ENCODE measurements around the gene TCFL5.
"Not testable (repeated sequence)": the region's sequence is repeated elsewhere in the genome, so short reads cannot be mapped to it uniquely, and the experiment has no call there.

Gene TCFL5

DNA sequence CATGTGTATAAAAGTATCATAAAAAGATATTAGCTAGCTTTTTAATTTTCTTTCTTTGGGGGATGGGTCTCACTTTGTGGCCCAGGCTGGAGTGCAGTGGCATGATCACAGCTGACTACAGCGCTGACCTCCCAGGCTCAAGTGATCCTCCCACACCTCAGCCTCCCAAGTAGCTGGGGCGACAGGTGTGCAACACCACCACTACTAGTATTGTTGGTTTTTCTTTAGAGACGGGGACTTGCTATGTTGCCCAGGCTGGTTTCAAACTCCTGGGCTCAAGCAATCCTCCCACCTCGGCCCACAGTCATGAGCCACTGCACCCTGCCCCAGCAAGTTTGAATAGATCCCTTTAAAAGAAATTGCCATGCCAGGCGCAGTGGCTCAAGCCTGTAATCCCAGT, 6.5 kb downstream of the TCFL5 start:
- DNase-seq (ENCODE audit: low read depth, low spot score) = no peak

DNA sequence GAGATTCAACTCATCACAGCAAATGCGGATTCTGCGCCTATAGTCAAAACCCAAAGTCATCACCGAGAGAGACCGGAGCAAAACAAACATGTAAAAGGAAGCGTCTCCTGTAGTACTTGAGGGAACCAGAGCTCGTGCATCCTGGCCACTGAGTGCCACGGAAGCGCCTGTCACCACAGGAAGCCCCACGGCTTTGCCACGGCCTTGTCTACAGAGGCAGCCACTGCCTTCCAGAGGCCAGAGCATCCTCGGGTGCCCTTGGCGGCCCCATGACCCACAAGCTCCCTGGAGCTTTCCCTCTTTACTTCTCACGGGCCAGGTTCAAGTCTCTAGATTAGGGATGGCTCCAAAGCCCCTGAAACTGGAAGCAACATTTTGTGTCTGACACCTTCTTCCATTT, 7.5 kb downstream of the TCFL5 start:
- no peak for DNase-seq (ENCODE audit: low read depth, low spot score)

DNA sequence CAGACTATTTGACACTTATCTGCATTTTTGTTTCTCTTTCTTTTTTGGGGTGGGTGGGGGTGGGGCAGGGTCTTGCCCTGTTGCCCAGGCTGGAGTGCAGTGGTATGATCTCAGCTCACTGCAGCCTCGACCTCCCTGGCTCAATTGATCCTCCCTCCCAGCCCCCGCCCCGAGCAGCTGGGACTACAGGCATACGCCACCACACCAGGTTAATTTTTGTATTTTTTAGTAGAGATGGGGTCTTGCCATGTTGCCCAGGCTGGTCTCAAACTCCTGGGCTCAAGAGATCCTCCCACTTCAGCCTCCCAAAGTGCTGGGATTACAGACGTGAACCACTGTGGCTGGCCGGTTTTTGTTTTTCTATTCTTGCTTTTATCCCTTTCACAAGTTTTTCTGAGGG, 8.3 kb downstream of the TCFL5 start:
- not testable (repeated sequence) for DNase-seq (ENCODE audit: low read depth, low spot score)

DNA sequence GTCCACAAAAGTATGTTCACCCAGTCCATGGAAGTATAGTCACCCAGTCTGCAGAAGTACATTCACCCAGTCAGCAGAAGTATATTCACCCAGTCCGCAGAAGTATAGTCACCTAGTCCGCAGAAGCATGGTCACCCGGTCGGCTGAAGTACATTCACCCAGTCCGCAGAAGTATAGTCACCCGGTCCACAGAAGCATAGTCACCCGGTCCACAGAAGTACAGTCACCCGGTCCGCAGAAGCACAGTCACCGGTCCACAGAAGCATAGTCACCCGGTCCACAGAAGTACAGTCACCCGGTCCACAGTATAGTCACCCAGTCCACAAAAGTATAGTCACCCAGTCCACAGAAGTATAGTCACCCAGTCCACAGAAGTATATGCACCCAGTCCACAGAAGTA, 8.8 kb downstream of the TCFL5 start:
- no peak for DNase-seq (ENCODE audit: low read depth, low spot score)

DNA sequence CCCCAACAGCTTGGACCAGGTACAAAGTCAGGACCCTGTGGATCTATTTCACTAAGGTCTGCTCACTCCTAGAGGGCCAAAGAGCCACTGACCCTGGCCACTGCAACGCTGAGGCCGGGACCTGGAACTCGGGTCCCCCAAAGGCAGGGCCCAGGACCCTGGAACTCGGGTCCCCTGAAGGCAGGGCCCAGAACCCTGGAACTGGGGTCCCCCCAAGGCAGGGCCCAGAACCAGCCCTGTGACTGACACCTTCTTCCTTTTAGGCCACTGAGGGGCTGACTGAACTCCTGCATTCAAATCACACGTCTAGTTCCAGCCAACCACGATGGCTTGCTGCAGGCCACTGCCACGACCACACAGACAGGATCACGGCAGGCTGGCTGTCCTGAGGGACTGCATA, 9.4 kb downstream of the TCFL5 start:
- DNase-seq (ENCODE audit: low read depth, low spot score) = no peak

DNA sequence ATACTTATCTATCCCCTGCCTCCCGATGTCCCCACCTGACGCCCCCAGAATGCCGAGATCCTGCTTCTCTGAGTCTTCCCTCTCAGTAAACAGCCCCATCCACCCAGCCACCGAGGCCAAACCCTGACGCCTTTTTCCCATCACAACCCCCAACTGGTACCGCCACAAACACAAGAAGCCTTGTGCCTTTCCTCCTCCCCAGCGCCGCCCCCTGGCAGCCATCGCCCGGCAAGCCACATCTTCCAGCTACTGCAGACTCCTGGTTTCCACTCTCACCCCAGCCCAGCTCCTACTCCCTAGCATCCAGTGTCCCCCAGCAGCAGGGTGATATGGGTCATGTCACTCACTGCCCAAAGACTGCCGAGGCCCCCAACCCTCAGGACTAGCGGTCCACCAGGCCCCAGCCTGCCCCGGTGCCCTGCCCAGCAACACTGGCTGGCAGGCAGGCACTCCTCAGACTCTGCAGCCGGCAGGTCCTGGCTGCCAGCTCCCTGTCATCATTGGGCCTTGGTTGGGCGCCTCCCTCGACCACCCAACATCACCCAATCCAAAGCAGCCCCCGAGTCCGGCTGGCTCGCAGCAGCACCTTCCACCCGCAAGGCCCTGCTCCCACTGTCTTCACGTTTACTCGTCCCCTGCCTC, 11.2 kb downstream of the TCFL5 start:
- DNase-seq (ENCODE audit: low read depth, low spot score) = no peak

DNA sequence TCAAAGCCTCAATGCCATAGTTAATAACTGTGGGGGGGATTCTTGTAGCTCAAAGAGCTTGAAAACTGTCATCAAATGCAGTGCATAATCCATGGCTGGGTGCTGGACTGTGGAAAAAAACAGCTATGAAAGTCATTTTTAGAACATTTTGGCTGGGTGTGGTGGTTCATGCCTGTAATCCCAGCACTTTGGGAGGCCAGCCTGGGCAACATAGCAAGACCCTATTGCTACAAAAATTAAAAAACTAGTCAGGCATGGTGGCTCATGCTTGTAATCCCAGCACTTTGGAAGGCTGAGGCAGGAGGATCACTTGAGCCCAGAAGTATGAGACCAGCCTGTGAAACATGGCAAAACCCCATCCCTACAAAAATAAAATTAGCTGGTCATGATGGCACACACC, 12.2 kb downstream of the TCFL5 start:
- no peak for DNase-seq (ENCODE audit: low read depth, low spot score)

DNA sequence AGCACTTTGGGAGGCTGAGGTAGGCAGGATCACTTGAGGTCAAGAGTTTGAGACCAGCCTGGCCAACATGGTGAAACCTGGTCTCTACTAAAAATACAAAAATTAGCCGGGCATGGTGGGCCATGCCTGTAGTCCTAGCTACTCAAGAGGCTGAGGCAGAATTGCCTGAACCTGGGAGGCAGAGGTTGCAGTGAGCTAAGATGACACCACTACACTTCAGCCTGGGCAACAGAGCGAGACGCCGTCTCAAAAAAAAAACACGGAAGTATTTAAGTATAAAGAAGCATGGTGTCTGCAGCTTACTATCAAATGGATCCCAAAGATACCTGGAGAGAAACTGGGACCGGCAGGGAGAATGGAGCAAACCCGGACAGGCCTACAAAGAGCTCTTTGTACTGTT, 12.7 kb downstream of the TCFL5 start:
- DNase-seq (ENCODE audit: low read depth, low spot score) = not testable (repeated sequence)

DNA sequence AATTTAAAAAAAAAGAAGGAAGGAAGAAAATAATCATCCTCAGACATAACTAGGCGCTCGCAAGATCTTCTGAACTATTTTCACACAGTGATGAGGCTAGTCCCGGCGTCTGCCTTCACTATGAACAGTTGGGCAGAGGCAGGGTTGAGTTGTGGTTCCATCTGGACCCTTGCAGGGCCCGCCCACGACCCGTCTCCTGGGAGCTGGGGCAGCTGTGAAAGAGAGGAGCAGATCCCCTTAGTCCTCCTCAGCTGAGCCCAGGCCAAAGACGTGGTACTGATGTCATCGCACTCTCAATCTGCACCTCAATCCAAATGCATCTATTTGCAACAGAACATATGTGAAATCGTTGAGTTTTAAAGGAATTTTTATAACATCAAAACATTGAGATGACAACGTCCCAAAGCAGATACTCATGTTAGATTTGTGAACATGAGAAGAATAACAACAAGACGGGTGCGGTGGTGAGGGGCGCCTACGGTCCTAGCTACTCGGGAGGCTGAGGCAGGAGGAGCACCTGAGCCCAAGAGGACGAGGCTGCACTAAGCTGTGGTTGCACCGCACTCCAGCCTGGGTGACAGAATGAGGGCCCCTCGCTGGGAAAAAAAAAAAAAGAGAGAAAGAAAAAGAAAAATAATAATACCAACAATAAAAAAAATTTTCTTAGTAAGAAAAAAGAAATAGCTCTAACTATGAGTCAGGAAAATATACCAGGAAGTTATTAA, 15.3 kb downstream of the TCFL5 start:
- no peak for DNase-seq (ENCODE audit: low read depth, low spot score)

DNA sequence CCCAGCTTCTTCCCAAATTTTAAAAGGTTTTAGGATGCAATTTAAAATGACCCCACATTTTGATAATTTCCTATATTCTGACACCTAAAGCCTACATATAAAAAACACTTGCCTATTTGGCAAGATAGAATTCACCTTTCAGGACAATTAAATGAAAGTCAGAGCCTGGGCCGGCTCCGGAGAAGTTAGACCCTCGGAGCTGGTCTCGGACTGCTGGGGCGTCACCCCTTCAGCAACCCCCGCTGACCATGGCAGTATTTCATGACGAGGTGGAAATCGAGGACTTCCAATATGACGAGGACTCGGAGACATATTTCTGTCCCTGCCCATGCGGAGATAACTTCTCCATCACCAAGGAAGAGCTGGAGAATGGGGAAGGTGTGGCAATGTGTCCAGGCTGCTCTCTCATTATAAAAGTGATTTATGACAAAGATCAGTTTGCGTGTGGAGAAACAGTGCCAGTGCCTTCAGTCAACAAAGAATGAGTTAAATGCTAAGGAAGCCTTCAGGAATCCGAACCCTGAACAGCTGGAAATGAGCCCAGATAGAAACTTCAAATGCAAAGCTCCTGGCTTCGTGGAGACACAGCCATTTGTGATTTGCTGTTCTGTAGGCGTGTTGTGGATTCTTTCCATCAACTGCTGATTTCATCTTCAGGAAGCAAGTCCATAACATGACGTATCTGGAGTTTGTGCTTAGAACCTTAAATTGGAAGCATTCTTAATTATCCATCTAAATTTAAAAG, 16.0 kb downstream of the TCFL5 start:
- no peak for DNase-seq (ENCODE audit: low read depth, low spot score)

DNA sequence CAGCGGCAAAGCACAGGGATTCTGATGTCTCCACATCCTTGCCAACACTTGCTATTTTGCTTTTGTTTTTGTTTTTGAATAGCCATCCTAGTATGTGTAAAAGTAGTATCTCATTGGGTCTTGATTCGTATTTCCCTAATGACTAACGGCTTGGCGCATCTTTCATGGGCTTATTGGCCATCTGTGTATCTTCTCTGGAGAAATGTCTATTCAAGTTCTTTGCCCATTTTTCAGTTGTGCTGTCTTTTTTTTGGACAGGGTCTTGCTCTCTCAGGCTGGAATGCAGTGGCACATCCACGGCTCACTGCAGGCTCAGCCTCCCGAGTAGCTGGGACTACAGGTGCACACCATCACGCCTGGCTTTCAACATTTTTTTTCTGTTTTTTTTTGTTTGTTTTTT, 17.4 kb downstream of the TCFL5 start:
- DNase-seq (ENCODE audit: low read depth, low spot score) = no peak

DNA sequence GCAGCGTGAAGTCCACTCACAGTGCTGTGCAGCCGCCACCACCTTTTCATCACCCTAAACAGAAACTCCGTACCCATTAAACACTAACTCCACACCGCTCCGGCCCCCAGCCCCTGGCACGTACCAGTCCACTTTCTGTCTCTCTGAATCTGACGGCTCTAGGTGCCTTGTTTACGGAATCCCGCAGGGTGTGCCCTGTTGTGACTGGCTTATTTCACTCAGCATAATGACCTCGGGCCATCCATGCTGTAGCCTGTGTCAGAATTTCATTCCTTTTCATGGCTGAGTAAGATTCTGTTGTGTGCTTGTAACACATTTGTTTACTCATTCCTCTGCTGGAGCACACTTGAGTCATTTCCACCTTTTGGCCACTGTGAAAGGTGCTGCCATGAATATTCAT, 18.0 kb downstream of the TCFL5 start:
- DNase-seq (ENCODE audit: low read depth, low spot score) = no peak

DNA sequence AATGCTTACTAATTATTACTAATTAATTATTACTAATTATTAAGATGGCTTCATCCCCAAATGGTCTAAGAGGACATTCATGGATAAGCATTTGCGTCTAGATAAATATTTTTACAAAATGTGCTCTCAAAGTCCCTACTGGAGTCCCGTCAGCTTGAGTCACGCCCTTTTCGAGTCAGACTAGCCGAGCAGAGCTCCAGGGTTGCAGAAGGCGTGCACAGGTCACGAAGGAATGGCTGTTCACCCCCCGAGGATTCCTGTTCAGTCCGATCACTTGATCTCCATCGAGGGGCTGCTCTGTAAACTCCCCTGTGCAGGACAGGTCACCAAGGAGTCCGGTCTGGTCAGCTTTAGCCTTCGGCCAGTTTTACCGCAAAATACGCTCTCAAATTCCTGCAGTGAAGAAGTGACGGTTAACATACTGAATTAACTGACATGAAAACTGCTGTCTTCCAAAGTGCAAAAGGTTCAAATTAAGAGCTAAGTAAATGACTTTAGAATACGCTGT, 19.9 kb downstream of the TCFL5 start:
- DNase-seq (ENCODE audit: low read depth, low spot score) = no peak

DNA sequence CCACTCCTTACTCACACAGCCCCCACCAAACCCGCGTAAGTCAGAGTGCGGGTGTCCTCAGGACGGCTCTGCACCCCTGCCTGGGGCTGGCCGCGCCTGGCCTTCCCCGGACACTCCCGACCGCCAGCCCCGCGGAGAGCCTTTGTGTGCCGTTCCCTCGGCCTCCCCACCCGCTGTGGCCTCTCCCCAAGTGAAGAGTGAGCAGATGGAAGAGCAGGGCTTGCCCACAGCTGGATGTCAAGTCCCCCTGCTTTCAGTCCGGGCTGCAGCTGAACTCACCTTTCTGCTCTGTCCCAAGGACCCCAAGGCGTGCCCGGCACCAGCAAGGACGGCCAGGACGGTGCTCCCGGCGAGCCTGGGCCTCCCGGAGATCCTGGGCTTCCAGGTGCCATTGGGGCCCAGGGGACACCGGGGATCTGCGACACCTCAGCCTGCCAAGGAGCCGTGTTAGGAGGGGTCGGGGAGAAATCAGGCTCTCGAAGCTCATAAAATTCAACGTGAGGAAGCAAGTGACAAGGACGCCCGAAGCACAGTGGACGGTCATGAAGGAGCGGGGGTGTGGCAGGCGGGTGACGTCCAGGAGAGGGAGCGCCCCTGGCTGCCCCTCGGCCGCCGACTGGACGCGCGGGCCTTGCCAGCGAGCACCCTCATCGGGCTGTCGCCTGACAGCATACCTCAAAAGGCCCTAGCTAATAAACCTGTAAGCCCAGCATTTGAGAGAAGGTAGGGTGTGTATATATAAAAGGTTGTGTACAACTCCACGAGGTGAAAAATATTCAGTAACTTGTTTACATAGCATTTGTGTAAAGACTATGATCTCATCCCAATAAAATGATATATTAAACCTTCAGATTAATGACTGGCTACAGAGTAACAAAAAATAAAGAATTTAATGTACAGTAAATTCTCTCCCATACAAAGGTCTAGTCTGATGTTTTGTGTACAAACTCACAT, 21.1 kb downstream of the TCFL5 start:
- DNase-seq (ENCODE audit: low read depth, low spot score) = no peak

DNA sequence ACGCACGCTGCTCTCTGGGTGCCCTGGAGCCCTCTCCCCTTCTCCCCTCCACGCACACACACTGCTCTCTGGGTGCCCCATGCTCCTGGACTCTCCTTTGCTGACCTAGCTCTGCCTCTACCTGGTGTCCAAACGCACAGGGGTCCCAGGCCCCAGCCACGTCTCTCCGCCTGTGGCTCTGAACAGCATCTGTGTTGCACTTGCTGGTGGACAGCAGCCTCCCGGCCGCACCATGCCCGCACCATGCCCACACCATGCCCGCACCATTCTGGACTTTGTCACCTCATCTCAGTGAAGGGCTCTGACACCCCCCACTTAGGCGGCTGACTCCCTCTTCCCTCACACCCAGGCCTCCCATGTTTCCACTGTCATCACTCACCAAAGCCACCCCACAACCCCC, 21.8 kb downstream of the TCFL5 start:
- no peak for DNase-seq (ENCODE audit: low read depth, low spot score)

DNA sequence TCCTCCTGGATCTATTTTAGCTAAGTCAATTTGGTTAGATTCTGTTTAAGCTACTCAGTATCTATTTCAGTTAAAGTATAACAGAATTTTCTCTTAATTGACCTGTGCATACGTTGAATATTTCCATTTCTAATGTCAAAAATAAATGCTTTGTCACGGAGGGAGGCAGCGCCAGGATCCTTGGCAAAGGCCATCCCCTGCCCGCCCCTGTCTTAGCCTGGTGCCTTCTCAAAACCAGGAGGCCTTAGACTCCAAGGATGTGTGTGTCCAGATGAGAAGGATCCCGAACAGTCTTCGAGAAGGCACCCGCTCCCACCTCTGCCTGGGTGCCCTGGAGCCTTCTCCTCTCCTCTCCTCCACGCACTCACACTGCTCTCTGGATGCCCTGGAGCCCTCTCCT, 22.4 kb downstream of the TCFL5 start:
- no peak for DNase-seq (ENCODE audit: low read depth, low spot score)

DNA sequence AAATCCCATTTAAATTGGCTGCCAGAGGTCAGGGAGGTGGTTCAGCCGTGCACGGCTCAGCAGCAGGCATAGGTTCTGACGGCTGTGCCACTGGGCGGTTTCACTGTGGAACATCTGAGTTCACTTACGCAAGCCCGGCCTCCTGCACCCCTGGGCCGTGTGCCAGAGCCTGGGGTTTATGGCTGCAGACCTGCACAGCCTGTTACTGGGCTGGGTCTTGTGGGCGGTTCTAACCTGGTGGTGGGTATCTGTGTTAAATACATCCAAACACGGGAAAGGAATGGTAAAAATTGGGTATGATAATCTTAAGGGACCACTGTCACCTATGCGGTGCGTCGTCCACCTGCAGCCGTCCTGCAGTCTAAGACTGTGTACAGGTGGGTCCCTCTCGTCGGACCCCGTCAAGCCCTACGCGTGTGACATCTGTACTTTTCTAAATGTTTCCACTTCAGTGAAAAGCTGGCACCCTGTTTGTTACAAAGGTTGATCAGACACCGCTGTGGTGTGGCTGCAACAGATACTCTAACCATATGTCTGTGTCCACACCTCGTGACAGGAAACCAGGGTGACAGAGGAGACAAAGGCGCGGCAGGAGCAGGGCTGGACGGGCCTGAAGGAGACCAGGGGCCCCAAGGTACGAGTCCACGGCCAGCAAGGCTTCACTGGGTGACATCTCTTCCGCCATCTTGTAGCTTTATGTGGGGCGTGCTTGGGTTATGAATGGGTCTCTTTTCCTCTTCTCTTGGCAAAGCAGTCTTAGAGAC, 23.3 kb downstream of the TCFL5 start:
- no peak for DNase-seq (ENCODE audit: low read depth, low spot score)

DNA sequence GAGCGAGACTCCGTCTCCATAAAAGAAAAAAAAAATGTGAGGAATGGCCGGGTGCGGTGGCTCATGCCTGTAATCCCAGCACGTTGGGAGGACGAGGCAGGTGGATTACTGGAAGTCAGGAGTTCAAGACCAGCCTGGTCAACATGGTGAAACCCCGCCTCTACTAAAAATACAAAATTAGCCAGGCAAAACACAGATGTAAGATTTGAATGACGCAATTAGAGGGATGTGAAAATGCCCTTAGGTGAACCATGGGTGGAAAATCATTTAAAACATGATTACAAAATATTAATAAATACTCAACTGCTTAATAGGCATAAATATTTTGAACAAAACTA, 23.9 kb downstream of the TCFL5 start:
- no peak for DNase-seq (ENCODE audit: low read depth, low spot score)

DNA sequence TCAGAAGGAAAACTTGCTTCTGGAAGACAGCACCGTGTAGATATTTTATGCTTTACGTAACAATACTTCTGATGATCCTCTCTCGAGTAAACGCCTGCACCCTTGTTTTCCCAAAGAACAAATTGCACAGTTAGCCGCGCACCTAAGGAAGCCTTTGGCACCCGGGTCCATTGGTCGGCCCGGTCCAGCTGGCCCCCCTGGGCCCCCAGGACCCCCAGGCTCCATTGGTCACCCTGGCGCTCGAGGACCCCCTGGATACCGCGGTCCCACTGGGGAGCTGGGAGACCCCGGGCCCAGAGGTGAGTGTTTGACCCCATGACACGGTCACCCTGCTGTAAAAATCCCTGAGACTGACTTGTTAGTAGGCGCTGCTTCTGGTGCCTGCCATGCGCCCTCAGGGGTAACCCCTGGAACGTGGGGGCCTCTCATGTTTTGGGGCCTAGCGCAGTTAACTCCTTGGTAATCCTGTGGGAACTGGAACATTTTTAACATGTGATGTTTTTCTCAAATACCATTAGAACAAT, 24.6 kb downstream of the TCFL5 start:
- no peak for DNase-seq (ENCODE audit: low read depth, low spot score)

DNA sequence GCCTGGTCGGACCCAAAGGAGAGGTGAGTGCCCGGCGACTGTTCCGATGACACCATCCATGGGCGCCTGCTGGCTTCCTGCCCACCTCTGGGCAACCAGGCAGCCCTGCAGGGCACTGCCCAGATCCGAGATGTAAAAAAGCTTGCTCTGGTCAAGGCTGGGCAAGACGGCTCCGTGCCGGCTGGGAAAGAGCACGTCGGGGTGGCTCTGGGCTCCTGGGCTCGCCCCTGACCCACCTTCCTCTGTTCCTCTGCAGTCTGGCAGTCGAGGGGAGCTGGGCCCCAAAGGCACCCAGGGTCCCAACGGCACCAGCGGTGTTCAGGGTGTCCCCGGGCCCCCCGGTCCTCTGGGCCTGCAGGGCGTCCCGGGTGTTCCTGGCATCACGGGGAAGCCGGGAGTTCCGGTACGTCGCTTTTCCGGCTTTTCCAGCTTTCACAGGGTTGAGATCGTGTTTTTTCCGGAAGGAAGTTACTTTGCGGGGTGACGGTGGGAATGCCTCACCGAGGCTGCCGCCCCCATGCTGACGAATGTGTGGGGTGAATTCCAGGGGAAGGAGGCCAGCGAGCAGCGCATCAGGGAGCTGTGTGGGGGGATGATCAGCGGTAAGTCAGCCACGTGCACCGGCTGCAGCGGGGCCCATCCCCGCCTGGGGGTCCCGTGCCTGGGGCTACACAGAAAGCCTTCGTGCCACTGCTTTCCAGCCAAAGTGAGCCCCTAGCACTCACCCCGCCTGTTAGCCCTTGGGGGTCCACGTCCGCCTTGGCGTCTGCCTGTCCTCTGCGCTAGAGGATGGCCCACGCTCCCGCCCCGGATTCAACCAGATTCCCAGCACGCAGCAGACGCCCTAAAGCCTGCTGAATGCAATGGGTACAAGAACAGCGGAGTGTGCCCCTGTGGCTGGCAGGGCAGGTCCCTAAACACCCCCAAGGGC, 25.4 kb downstream of the TCFL5 start:
- no peak for DNase-seq (ENCODE audit: low read depth, low spot score)

All from brain pericyte (primary cell).